ENCODE data around the gene PTCRA.

Gene PTCRA

GRCh38 chr6:42904467-42904866 lies 11.4 kb upstream of the PTCRA start:
- Histone ChIP-seq H3K27ac (no peak overlapping the region), H3K4me1 (peaks cover 44% of the 10 kb centered on the region), H3K9me3 (no peaks in the 10 kb centered on the region), H3K4me3 (no peak overlapping the region), H3K9ac (no peak overlapping the region), H3K4me2 (no peak overlapping the region), H3K36me3 (no peaks in the 10 kb centered on the region), H3K27me3 (no peaks in the 10 kb centered on the region), H4K20me1 (no peaks in the 10 kb centered on the region)
- TF ChIP-seq Cebpa-rat (IDR thresholded peaks at IDR 0.05): no peak

GRCh38 chr6:42907336-42907735 lies 8.5 kb upstream of the PTCRA start:
- Histone ChIP-seq H3K4me2 (no peak overlapping the region), H3K27me3 (no peaks in the 10 kb centered on the region), H3K4me1 (peaks cover 16% of the 10 kb centered on the region), H3K4me3 (no peak overlapping the region), H4K20me1 (no peaks in the 10 kb centered on the region), H3K36me3 (no peaks in the 10 kb centered on the region), H3K9me3 (no peaks in the 10 kb centered on the region), H3K27ac (no peak overlapping the region), H3K9ac (no peak overlapping the region)
- no peak for TF ChIP-seq Cebpa-rat (IDR thresholded peaks at IDR 0.05)

- no peaks in the 10 kb centered on the region for H3K27me3 ChIP-seq
- H3K4me3 ChIP-seq: no peak overlapping the region
- H3K36me3 ChIP-seq: no peaks in the 10 kb centered on the region
- peaks cover 5% of the 10 kb centered on the region for H3K4me1 ChIP-seq
- no peak overlapping the region for H3K4me2 ChIP-seq
- no peaks in the 10 kb centered on the region for H4K20me1 ChIP-seq
- H3K9ac ChIP-seq: no peak overlapping the region
- no peak for TF ChIP-seq Cebpa-rat (IDR thresholded peaks at IDR 0.05)
- no peaks in the 10 kb centered on the region for H3K9me3 ChIP-seq
- H3K27ac ChIP-seq: no peak overlapping the region
Observed at GRCh38 chr6:42909835-42910234, 6.0 kb upstream of the PTCRA start.

- H3K4me3 ChIP-seq: no peak overlapping the region
Observed at GRCh38 chr6:42911171-42912021, 4.5 kb upstream of the PTCRA start.

GRCh38 chr6:42914546-42914945 lies 1.3 kb upstream of the PTCRA start:
- Histone ChIP-seq H4K20me1 (no peaks in the 10 kb centered on the region), H3K9me3 (no peaks in the 10 kb centered on the region), H3K36me3 (no peaks in the 10 kb centered on the region), H3K27ac (peak overlapping the region; percentile 33; the same call in 1 of the 2 replicates), H3K4me2 (peak overlapping the region; percentile 81), H3K9ac (no peak overlapping the region), H3K4me1 (peaks cover 26% of the 10 kb centered on the region), H3K27me3 (no peaks in the 10 kb centered on the region), H3K4me3 (no peak overlapping the region)
- TF ChIP-seq Cebpa-rat (IDR thresholded peaks at IDR 0.05): no peak

More at GRCh38 chr6:42911171-42912021, 4.5 kb upstream of the PTCRA start:
- no peaks in the 10 kb centered on the region for H3K9me3 ChIP-seq
- H3K9ac ChIP-seq: no peak overlapping the region
- no peaks in the 10 kb centered on the region for H3K27me3 ChIP-seq
- H3K36me3 ChIP-seq: no peaks in the 10 kb centered on the region
- H3K4me2 ChIP-seq: no peak overlapping the region
- peaks cover 21% of the 10 kb centered on the region for H3K4me1 ChIP-seq
- TF ChIP-seq Cebpa-rat (IDR thresholded peaks at IDR 0.05): no peak
- H3K27ac ChIP-seq: no peak overlapping the region
- H4K20me1 ChIP-seq: no peaks in the 10 kb centered on the region

- H3K4me1 ChIP-seq: peaks cover 26% of the 10 kb centered on the region
- H3K36me3 ChIP-seq: no peaks in the 10 kb centered on the region
- H4K20me1 ChIP-seq: no peaks in the 10 kb centered on the region
- H3K9ac ChIP-seq: peak overlapping the region; percentile 62
- no peak for TF ChIP-seq Cebpa-rat (IDR thresholded peaks at IDR 0.05)
- peak overlapping the region; percentile 81 for H3K4me2 ChIP-seq
- H3K27me3 ChIP-seq: no peaks in the 10 kb centered on the region
- H3K27ac ChIP-seq: peak overlapping the region; percentile 81
- no peaks in the 10 kb centered on the region for H3K9me3 ChIP-seq
- no peak overlapping the region for H3K4me3 ChIP-seq
Observed at GRCh38 chr6:42916288-42916687, 435 bp downstream of the PTCRA start.

GRCh38 chr6:42921801-42922200 lies 5.9 kb downstream of the PTCRA start:
- no peak for TF ChIP-seq Cebpa-rat (IDR thresholded peaks at IDR 0.05)
- Histone ChIP-seq H3K9ac (no peak overlapping the region), H3K9me3 (no peaks in the 10 kb centered on the region), H3K36me3 (no peaks in the 10 kb centered on the region), H3K27me3 (no peaks in the 10 kb centered on the region), H3K4me1 (peaks cover 43% of the 10 kb centered on the region), H3K4me3 (no peak overlapping the region), H3K27ac (no peak overlapping the region), H4K20me1 (no peaks in the 10 kb centered on the region), H3K4me2 (no peak overlapping the region)

- no peaks in the 10 kb centered on the region for H4K20me1 ChIP-seq
- H3K9ac ChIP-seq: peak overlapping the region; percentile 24; the same call in 1 of the 2 replicates
- H3K4me1 ChIP-seq: peaks cover 59% of the 10 kb centered on the region
- no peaks in the 10 kb centered on the region for H3K9me3 ChIP-seq
- no peaks in the 10 kb centered on the region for H3K36me3 ChIP-seq
- H3K27me3 ChIP-seq: no peaks in the 10 kb centered on the region
- peak overlapping the region; percentile 69 for H3K4me2 ChIP-seq
- TF ChIP-seq Cebpa-rat (IDR thresholded peaks at IDR 0.05): no peak
- H3K4me3 ChIP-seq: no peak overlapping the region
- H3K27ac ChIP-seq: peak overlapping the region; percentile 55
Observed at GRCh38 chr6:42923666-42924065, 7.8 kb downstream of the PTCRA start.

GRCh38 chr6:42925248-42925857 lies 9.5 kb downstream of the PTCRA start:
- no peaks in the 10 kb centered on the region for H3K27me3 ChIP-seq
- no peaks in the 10 kb centered on the region for H3K9me3 ChIP-seq
- H3K36me3 ChIP-seq: no peaks in the 10 kb centered on the region
- peak overlapping the region; percentile 84 for H3K4me2 ChIP-seq
- H4K20me1 ChIP-seq: no peaks in the 10 kb centered on the region
- H3K4me1 ChIP-seq: peaks cover 59% of the 10 kb centered on the region
- H3K4me3 ChIP-seq: no peak overlapping the region
- no peak for TF ChIP-seq Cebpa-rat (IDR thresholded peaks at IDR 0.05)
- peak overlapping the region; percentile 64; the same call in 1 of the 2 replicates for H3K27ac ChIP-seq
- H3K9ac ChIP-seq: 0 out of 2 replicates have a peak overlapping the region, but pooled peaks have one; percentile 27
